GM19455 (cell line): ENCODE results near the gene OR10V1.
"Not testable (repeated sequence)": the region's sequence is repeated elsewhere in the genome, so short reads cannot be mapped to it uniquely, and the experiment has no call there.

ENCODE experiments used
- ATAC-seq: cut with Tn5 transposase; IDR thresholded peaks from one replicate; pipeline ENCODE4 v1.9.1; 2021; ENCODE audit not compliant: unreplicated experiment

OR10V1 gene

DNA sequence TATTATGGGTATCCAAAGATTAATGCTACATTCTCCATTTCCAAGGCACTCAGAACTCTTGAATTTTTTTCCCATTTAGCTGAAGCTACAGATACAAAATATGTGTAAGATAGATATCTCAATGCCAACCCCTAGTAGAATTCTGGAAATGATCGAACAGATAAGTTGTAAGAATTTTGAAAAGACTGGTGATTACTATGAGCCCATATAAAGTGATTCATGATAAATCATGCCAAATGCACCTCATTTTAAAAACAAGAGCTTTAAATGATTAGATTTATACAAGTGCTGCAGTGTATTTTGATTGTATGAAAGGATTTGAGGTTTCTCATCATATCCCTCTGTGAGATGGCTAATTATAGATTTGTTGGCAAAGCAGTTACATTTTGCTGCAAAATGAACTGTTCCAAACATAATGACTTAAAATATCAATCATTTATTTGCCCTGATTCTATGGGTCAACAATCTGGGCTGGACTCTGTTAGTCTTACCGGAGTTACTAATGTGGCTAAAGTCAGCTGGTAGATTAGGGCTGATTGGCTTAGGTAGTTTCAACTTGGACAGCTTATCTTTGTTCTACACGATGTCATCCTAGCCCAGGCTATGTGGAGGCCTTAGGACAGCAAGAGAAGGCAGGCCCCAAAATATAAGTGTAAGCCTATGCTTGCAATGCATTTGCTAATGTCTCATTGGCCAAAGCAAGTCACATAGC lies 3.4 kb downstream of the OR10V1 start:
- no peak for ATAC-seq

DNA sequence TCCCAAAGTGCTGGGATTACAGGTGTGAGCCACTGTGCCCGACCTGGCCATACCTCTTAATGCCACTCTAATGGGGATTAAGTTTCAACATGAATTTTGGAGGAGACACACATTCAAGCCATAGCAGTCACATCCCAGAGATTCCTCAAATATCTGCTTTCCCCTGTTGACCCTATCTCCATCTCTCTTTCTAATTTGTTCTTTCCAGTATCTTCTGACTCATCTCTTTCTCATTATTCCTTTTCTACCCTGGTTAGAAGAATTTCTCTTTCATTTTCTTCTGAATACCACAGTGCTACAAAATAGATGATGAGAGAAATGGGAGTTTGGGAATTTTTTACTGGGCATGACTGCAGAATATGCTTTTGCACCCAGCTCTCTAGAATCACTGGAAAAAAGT lies 5.1 kb downstream of the OR10V1 start:
- ATAC-seq = no peak

DNA sequence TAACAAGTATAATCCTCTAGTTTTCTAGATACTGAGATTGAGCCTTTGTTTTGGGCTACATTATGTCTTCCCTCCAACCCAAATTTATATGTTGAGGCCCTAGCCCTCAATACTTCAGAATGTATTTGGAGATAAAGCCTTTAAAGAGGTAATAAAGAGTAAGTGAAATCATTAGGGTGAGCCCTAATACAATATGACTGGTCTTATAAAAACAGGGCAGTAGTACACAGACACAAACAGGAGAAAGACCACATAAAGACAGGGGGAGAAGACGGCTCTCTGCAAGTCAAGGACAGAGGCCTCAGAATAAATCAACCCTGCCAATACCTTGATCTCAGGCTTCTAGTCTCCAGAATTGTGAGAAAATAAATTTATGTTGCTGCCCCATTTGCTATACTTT lies 6.3 kb downstream of the OR10V1 start:
- no peak for ATAC-seq

DNA sequence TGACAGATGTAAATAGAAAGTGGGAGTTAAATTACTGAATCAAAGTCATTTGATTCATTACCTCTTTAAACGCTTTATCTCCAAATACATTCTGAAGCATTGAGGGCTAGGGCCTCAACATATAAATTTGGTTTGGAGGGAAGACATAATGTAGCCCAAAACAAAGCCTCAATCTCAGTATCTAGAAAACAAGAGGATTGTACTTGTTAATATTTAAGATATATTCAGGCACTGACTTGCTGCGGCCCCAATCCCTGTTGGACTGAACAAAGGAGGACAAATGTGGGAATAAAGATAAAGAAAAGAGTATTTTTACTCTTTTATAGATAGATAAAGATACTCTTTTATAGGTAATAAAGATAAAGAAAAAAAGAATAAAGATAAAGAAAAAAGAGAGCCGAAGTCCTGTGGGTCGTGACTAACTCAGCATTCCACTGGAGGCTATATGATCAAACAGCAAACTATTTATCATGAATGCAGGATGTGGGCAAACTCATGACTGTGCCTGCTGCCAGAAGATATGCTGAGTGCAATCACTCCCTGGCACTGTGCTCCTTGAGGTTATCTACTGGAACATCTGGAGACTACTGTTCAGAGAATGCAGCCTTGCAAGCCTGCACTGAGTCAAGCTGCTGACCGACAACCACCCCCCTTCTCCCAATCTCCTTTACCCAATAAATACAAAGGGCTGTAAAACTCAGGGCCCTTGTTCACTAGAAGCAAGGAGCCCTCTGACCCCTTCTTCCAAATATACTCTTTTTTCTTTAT lies 6.9 kb downstream of the OR10V1 start:
- no peak for ATAC-seq

DNA sequence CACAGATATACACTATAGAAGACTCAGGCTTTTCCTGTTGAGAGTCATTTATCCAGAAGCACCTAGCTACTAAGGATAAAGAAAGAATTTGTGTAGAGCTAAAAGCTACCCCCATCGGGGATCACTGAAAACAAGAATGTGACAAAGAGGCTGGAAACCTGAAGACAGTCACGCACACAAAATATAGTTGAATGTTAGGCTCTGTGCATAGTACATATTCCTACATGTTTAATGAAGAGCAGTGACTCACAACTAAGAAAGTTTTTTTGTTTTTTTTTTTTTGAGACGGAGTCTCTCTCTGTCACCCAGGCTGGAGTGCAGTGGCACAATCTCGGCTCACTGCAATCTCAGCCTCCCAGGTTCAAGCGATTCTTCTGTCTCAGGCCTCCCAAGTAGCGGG lies 8.4 kb downstream of the OR10V1 start:
- no peak for ATAC-seq

DNA sequence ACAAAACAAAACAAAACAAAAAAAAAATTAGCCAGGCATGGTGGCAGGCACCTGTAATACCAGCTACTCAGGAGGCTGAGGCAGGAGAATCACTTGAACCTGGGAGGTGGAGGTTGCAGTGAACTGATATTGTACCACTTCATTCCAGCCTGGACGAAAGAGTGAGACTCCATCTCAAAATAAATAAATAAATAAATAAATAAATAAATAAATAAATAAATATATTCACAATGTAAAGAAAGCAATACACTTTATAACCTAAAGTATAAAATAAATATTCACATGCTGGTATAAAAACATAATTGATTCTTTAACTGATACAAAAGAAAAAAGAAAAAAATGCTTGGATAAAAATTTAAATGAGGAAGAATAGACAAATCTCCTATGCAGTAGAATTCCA lies 10.1 kb downstream of the OR10V1 start:
- ATAC-seq = not testable (repeated sequence)

DNA sequence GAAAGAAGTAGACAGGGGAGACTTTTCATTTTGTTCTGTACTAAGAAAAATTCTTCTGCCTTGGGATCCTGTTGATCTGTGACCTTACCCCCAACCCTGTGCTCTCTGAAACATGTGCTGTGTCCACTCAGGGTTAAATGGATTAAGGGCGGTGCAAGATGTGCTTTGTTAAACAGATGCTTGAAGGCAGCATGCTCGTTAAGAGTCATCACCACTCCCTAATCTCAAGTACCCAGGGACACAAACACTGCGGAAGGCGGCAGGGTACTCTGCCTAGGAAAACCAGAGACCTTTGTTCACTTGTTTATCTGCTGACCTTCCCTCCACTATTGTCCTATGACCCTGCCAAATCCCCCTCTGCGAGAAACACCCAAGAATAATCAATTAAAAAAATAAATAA lies 13.5 kb downstream of the OR10V1 start:
- ATAC-seq = not testable (repeated sequence)

DNA sequence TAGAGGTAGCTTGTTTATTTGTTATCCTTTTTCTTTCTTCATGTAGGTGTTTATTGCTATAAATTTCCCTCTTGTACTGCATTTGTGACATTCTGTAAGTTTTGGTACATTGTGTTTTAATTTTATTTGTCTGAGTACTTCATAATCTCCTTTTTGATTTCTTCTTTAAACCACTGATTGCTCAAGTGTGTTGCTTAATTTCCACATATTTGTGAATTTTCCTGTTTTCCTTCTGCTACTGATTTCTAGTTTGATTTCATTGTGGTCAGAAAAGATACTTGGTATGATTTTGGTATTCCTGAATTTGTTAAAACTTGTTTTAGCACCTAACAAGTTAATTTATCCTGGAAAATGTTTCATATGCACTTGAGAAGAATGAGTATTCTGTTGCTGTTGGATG lies 15.1 kb downstream of the OR10V1 start:
- ATAC-seq = no peak

DNA sequence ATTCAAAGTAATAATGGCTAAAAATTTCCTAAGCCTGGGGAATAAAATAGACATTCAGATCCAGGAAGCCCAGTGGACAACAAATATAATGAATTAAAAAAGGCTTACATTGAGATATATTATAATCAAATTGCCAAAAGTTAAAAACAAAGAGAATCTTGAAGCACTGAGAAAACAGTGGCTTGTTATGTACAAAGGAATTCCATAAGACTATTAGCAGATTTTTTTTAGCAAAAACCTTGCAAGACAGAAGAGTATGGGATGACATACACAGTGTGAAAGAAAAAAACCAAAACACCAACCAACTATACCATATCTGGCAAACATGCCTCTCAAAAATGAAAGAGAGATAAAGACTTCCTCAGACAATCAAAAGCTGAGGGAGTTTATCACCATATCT lies 20.7 kb downstream of the OR10V1 start:
- no peak for ATAC-seq

DNA sequence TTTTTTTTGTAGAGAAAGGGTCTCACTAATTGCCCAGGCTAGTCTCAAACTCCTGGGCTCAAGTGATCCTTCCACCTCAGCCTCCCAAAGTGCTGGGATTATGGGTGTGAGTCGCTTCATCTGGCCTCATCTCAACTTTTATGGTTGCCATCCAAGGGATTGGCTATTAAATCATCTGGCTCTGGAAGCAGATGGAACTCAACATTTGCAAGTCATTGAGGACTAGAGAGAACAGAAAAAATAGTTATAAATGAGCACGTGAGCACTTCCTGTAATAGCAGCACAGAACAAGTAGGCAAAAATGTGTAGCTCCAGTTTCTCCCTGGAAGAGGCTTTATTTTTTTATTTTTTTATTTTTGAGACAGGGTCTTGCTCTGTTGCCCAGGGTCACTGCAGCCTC lies 22.5 kb downstream of the OR10V1 start:
- ATAC-seq = no peak

DNA sequence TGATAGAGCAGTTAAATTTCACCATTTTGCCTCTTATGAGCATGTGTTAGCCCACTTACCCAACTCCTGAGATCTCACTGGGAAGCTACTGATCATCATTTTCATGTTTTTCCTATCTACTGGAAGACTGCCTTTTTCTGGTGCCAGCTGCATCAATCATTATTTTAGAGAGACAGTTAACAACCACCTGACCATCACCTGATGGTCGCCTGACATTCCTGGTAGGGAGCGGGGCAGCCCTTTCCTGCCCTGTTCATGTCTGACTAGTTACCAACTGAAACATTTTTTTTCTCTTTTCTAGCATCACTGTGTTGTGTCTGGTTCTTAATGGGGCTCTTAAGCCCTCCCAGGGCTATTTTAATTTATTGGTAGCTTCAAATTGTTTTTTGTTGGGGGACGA lies 24.6 kb downstream of the OR10V1 start:
- no peak for ATAC-seq

DNA sequence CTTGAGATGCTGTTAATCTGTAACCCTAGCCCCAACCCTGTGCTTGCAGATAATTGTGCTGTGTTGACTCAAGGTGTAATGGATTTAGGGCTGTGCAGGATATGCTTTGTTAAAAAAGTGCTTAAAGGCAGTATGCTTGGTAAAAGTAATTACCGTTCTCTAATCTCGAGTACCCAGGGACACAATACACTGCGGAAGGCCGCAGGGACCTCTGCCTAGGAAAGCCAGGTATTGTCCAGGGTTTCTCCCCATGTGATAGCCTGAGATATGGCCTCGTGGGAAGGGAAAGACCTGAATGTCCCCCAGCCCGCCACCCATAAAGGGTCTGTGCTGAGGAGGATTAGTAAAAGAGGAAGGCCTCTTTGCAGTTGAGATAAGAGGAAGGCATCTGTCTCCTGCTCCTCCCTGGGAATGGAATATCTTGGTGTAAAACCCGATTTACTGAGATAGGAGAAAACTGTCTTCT lies 32.4 kb downstream of the OR10V1 start:
- ATAC-seq = not testable (repeated sequence)

DNA sequence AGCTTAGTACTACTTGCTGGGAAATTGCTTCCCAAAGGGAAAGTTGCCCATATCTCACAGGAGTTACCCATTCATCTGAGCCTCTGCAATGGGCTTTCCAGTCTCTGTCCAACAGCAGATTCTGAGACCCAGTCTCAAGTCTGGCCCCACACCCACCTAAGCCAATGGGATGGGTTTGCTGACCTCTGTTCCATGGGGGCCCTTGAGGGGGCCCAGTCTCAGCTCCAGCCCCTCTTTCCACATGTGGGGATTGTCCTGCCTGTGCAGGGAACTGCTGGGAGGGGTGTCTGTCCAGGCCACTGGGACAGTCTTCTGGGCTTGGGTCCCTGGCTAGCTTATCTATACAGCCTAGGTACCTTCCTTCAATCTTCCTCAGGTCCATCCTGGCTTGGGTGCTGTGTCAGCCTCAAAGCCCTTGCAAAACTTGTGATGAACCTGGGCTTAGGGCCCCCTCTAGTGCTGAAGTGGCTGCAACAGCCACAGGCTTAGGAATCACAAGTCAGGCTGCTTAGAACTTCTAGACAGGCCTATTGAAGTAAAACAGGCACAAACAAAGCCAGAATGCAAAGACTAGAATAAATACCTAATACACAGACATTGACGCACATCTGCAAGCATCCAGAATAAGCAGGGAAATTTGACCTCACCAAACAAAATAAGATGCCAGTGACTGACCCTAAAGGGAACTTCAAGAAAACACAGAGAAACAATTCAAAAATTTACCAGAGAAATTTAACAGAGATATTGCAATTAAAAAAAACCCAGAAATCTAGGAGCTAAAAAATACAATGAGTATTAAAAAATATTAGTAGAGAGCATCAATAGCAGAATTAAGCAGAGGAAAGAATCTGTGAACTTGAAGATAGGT lies 33.1 kb downstream of the OR10V1 start:
- no peak for ATAC-seq

DNA sequence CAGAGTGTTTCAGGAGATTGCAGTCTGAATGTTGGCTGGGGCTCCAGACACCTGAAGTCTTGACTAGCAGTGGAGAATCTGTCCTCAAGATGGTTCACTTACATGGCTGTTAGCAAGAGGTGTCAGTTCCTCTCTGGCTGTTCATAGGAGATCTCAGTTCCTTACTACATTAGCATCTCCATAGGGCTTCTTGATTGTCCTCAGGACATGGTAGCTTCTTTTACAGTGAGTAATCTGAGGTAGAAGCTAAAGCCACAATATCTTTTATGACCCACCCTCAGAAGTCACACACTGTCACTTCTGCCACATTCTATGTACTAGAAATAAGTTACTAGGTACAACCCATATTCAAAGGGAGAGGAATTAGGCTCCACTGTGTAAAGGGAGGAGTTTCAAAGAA lies 34.3 kb downstream of the OR10V1 start:
- no peak for ATAC-seq

DNA sequence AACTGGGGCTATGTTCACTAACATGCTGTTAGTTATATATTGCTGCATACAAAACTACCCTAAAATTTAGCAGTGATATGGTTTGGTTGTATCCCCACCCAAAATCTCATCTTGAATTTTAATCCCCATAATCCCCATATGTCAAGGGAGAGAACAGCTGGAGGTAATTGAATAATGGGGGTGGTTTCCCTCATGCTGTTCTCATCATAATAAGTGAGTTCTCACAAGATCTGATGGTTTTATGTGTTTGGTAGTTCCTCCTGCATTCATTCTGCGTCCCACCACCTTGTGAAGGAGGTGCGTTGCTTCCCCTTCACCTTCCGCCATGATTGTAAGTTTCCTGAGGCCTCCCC lies 34.9 kb downstream of the OR10V1 start:
- no peak for ATAC-seq

DNA sequence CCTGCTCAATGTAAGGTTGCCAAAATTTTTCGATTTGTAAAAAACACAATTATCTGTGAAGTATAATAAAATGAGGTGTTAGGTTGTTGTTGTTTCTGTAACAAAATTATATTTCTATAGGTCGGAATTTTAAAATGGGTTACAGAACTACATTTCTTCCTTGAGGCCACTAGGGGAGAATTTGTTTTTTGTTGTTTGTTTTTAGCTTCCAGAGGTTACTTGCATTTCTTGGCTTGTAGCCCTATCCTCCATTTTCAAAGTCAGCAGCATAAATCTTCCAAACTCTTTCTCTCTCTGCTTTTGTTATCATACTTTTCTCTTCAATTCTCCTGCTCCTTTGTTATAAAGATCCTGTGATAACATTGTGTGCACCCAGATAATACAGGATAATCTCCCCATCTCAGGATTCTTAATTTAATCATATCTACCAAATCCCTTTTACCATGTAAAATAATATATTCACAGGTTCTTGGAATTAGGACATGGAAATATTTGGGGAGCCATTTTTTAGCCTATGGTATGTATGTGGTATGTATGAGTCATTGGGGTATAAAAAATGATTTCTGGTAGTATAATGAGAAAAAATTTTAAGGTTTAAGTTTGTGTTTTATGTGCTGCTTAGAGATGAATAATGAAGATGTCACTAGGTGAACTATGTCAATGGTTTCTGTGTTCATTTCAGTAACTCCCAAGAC lies 35.4 kb downstream of the OR10V1 start:
- no peak for ATAC-seq

DNA sequence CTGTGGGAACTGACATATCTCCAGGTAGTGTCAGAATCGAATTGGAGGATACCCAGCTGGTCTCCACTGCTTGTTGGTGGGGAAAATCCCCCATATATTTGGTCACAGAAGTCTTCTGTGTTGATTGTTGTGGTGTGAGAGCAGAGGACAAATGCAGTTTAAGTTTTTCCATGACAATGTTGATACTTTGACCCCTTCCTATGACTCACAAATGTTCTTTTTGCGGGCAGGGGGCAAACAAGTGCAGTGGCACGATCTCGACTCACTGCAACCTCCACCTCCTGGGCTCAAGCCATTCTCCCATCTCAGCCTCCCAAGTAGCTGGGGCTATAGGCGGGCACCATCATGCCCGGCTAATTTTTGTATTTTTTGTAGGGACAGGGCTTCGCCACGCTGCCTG lies 37.4 kb downstream of the OR10V1 start:
- ATAC-seq = no peak

DNA sequence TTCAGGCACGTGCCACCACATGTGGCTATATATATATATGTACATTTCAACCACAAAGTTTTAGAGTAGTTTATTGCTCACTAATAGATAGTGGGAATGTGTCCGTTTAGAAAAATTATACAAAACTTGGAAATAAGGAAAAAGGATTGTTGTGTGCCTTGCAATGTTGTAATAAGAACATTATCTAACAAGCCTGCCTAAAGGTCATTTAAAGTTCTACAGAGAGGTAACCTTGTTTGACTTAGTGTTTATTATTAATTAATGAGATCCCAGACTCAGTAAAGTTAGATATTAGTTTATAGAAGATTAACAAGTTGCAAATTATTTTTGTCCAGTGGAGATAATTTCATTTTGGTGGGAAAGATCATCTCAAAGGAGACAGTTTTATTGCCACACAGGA lies 39.4 kb downstream of the OR10V1 start:
- ATAC-seq = no peak

DNA sequence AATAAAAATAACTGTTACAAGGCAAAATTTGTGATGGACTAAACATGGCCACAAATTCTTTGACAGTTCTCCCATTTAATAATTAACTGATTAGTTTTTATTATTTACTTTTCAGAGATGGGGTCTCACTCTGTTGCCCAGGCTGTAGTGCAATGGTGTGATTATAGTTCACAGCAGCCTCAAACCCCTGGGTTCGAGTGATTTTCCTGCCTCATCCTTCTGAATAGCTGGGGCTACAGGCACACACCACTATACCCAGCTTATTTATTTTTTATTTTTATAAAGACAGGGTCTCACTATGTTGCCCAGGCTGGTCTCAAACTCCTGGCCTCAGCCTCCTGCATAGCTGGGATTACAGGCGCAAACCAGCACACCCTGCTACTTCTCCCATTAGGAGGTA lies 40.4 kb downstream of the OR10V1 start:
- no peak for ATAC-seq

DNA sequence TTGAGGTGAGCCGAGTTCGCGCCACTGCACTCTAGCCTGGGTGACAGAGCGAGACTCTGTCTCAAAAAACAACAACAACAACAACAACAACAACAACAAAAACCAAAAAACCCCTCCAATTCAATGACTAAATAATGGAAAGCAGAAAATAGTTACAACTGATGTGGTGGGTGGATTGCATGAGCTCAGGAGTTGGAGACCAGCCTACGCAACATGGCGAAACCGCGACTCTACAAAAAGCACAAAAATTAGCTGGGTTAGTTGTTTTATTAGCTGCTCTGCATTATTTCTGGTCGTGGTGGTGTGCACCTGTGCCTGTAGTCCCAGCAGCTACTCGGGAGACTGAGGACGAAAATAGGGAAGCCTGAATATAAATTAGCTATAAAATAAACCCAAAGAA lies 42.2 kb downstream of the OR10V1 start:
- no peak for ATAC-seq

DNA sequence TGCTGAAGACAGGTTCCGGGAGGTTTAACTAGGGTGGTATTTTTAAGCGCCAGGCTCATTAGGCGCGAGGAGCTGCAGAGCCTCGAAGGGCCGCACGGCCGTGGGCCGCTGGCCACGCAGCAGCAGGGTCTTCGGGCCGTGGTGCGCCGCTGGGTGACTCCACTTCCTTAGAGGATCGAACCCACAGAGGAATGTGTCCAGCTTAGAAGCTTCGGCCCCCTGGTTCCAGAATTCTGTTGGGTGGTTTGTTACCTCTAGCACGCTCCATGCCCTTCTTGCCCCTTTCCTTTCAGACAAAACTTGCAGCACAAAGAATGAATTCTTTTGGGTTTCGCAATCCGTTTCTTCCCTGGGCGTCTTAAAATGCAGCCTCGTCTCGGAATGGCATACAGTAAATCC lies 44.0 kb downstream of the OR10V1 start:
- ATAC-seq = no peak
